GM23248 (cell line): Measurements from ENCODE around the gene OR14K1.

Source experiments
- EZH2 ChIP-seq: fragments of 200-600 bp; sonication (generic); IDR thresholded peaks from 2 replicates; pipeline ENCODE4 v1.6.1; 2018; ENCODE audit warnings: antibody characterized with exemption, mild to moderate bottlenecking; ENCODE audit not compliant: insufficient read depth, poor library complexity, severe bottlenecking
- EZH2phosphoT487 ChIP-seq: fragments of 200-600 bp; sonication (generic); IDR thresholded peaks from 2 replicates; pipeline ENCODE4 v1.6.1; 2018; ENCODE audit warnings: antibody characterized with exemption, moderate library complexity, mild to moderate bottlenecking, low read depth; ENCODE audit not compliant: insufficient read depth

DNA sequence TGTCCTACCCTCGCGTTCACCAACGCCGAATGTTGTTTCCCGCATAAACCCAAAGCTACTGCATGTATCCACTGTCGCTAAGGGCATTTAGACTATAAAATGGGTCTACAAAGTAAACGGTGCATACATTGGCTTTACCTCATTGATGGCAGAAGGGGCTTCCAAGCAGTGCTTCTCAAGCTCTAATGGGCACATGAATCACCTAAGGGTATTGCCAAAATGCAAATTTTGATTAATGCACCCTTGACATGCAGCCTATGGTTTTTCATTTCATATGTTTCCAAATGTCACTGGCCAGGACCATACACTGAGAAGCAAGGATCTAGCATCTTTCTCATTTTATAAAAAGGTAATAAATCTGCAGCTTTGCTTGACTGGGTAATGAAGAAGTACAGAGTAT, 24.7 kb upstream of the OR14K1 start:
- no peak for TF ChIP-seq EZH2phosphoT487
- TF ChIP-seq EZH2 = no peak
